ENCODE results near the gene KRT15. TPM values are rescaled to one million over a fixed set of nuclear protein-coding genes. Genes with fewer than 3 reads are reported as not detected.

KRT15 gene
- polyA plus RNA-seq, 1 of the 3 experiments (the other 2 are of a cell fraction), result 16.9 TPM

DNA sequence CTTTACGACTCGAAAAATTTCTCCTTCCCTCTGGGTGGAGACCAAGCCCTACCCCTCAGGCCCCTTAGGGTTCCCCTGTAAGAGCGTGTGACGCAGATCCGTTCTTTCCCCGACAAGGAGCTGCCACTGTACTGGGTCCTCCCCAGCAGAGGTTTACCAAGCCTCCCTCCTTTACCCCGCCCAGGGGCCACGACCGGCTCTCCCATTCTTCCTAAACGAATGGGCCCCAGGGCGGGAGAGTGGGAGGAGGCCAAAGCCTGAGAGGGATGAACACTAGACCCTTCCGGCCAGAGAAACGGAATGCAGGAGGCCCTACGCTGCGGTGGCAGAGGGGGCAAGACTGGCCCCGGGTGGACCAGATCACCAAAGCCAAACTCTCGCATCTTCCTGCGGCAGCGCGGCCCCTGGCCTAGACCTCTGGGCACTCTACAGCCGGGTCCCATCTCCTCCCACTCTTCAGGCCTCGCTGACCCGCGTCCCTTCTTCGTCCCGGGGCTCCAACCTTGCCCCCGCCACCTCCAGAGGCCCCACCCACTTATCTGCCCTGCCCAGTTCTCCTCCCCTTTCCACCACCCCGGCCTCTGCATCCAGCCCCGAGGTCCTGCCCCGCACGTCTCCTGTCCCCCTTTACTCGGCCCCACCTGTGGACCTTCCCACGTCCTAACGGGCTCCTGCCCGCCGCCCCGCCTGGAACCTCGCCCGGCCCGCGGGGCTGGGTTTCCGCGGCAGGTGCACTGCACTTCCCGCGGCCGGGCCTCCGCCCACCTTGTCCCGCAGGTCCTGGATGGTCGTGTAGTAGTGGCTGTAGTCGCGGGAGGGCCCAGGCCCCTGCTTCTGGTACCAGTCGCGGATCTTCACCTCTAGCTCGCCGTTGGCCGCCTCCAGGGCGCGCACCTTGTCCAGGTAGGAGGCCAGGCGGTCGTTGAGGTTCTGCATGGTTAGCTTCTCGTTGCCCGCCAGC, 8.7 kb upstream of the KRT15 start:
- Histone ChIP-seq H3K4me1 (ENCODE audit: control insufficient read depth in 1 of 2, insufficient read depth in 2 of 2, low read depth in 1 of 2, low read length in 1 of 2) (peaks cover 45 to 60% of the 10 kb centered on the region in 2 experiments), H3K9ac (no peak overlapping the region), H3K27me3 (ENCODE audit: insufficient read depth) (no peaks in the 10 kb centered on the region), H3K27ac (ENCODE audit: low read depth in 2 of 2, low read length in 1 of 2) (no peak overlapping the region; a peak in 1 of 4 replicates), H3K4me2 (no peak overlapping the region), H3K36me3 (replicated peaks in 1 of 2; ENCODE audit: control insufficient read depth in 1 of 2, insufficient read depth in 2 of 2, low read length in 1 of 2) (no peaks in the 10 kb centered on the region), H3F3A (replicated peaks; ENCODE audit: insufficient read depth) (peaks cover 17% of the 10 kb centered on the region), H3K9me2 (no peaks in the 10 kb centered on the region), H3K79me2 (ENCODE audit: insufficient read depth) (no peaks in the 10 kb centered on the region), H3K9me3 (no peaks in the 10 kb centered on the region), H4K20me1 (ENCODE audit: insufficient read depth) (no peaks in the 10 kb centered on the region), H3K4me3 (ENCODE audit: low read depth in 2 of 2, low read length in 1 of 2) (no peak overlapping the region), H2AFZ (ENCODE audit: low read depth) (no peak overlapping the region)
- CTCF ChIA-PET, result interaction anchor here (0.9 to 10.6 kb wide), 2 partner anchors 11 to 21 kb away, joined by 3 to 144 read pairs; no protein-coding TSS in a partner anchor
- POLR2A ChIA-PET, result no interaction called here
- 94% methylated on average over 56 of the region's 62 CpGs for WGBS (ENCODE audit: low lambda C conversion rate)
- DNase-seq, result no peak
- TF ChIP-seq FOXM1 (IDR thresholded peaks at IDR 0.05; ENCODE audit: low read depth) (no peak), FOXJ3 (CRISPR knock-in tag; IDR thresholded peaks at IDR 0.05) (no peak), CTCF (IDR thresholded peaks at IDR 0.05) (no peak), TEAD4 (IDR thresholded peaks at IDR 0.05; ENCODE audit: borderline replicate concordance, insufficient read depth) (no peak), RXRA (IDR thresholded peaks at IDR 0.05; ENCODE audit: borderline replicate concordance, low read depth) (no peak), USF1 (IDR thresholded peaks at IDR 0.05; ENCODE audit: borderline replicate concordance, low read depth) (no peak), USF2 (IDR thresholded peaks at IDR 0.05; ENCODE audit: borderline replicate concordance, low read depth, low read length) (no peak), EZH2phosphoT487 (IDR thresholded peaks at IDR 0.05; ENCODE audit: borderline replicate concordance, low read depth) (no peak), GATA2 (CRISPR knock-in tag; IDR thresholded peaks at IDR 0.05) (no peak), RFX5 (IDR thresholded peaks at IDR 0.05; ENCODE audit: low read length) (no peak), NRF1 (IDR thresholded peaks at IDR 0.05; ENCODE audit: low read depth, low read length) (no peak), RCOR1 (IDR thresholded peaks at IDR 0.05; ENCODE audit: low read length) (no peak), SMC3 (IDR thresholded peaks at IDR 0.05; ENCODE audit: low read depth, low read length) (no peak), POLR2AphosphoS5 (IDR thresholded peaks at IDR 0.05; ENCODE audit: low read depth, low read length) (no peak), EP300 (IDR thresholded peaks at IDR 0.05; ENCODE audit: borderline replicate concordance in 1 of 2, low read depth in 1 of 2, low read length in 1 of 2) (no peak)
- TF ChIP-seq, protein P1, sequence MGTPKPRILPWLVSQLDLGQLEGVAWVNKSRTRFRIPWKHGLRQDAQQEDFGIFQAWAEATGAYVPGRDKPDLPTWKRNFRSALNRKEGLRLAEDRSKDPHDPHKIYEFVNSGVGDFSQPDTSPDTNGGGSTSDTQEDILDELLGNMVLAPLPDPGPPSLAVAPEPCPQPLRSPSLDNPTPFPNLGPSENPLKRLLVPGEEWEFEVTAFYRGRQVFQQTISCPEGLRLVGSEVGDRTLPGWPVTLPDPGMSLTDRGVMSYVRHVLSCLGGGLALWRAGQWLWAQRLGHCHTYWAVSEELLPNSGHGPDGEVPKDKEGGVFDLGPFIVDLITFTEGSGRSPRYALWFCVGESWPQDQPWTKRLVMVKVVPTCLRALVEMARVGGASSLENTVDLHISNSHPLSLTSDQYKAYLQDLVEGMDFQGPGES (IDR thresholded peaks at IDR 0.05; ENCODE audit: low read depth, low read length), result no peak
- TF ChIP-seq, protein P2, sequence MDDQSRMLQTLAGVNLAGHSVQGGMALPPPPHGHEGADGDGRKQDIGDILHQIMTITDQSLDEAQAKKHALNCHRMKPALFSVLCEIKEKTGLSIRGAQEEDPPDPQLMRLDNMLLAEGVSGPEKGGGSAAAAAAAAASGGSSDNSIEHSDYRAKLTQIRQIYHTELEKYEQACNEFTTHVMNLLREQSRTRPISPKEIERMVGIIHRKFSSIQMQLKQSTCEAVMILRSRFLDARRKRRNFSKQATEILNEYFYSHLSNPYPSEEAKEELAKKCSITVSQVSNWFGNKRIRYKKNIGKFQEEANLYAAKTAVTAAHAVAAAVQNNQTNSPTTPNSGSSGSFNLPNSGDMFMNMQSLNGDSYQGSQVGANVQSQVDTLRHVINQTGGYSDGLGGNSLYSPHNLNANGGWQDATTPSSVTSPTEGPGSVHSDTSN (IDR thresholded peaks at IDR 0.05), result no peak
- TF ChIP-seq, protein P3, sequence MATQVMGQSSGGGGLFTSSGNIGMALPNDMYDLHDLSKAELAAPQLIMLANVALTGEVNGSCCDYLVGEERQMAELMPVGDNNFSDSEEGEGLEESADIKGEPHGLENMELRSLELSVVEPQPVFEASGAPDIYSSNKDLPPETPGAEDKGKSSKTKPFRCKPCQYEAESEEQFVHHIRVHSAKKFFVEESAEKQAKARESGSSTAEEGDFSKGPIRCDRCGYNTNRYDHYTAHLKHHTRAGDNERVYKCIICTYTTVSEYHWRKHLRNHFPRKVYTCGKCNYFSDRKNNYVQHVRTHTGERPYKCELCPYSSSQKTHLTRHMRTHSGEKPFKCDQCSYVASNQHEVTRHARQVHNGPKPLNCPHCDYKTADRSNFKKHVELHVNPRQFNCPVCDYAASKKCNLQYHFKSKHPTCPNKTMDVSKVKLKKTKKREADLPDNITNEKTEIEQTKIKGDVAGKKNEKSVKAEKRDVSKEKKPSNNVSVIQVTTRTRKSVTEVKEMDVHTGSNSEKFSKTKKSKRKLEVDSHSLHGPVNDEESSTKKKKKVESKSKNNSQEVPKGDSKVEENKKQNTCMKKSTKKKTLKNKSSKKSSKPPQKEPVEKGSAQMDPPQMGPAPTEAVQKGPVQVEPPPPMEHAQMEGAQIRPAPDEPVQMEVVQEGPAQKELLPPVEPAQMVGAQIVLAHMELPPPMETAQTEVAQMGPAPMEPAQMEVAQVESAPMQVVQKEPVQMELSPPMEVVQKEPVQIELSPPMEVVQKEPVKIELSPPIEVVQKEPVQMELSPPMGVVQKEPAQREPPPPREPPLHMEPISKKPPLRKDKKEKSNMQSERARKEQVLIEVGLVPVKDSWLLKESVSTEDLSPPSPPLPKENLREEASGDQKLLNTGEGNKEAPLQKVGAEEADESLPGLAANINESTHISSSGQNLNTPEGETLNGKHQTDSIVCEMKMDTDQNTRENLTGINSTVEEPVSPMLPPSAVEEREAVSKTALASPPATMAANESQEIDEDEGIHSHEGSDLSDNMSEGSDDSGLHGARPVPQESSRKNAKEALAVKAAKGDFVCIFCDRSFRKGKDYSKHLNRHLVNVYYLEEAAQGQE (IDR thresholded peaks at IDR 0.05; ENCODE audit: low read depth, low read length), result no peak
- TF ChIP-seq, protein P4, sequence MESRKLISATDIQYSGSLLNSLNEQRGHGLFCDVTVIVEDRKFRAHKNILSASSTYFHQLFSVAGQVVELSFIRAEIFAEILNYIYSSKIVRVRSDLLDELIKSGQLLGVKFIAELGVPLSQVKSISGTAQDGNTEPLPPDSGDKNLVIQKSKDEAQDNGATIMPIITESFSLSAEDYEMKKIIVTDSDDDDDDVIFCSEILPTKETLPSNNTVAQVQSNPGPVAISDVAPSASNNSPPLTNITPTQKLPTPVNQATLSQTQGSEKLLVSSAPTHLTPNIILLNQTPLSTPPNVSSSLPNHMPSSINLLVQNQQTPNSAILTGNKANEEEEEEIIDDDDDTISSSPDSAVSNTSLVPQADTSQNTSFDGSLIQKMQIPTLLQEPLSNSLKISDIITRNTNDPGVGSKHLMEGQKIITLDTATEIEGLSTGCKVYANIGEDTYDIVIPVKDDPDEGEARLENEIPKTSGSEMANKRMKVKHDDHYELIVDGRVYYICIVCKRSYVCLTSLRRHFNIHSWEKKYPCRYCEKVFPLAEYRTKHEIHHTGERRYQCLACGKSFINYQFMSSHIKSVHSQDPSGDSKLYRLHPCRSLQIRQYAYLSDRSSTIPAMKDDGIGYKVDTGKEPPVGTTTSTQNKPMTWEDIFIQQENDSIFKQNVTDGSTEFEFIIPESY (IDR thresholded peaks at IDR 0.05; ENCODE audit: borderline replicate concordance, low read depth), result no peak

Data from SK-N-SH (cell line).